HepG2 (cell line): Measurements from ENCODE around the gene INPP5E. TPM values are rescaled to one million over a fixed set of nuclear protein-coding genes. Genes with fewer than 3 reads are reported as not detected.

ENCODE experiments used
- ATAC-seq: fragments of 200-7000 bp; cut with Tn5 transposase; 3 replicates; pipeline ENCODE4 v1.9.1; 2020; ENCODE audit warnings: mild to moderate bottlenecking, moderate library complexity
- BruUV-seq: library from RNA; stranded (reverse); fragments of 400-500 nt; replicated peaks from 2 replicates; lab custom pipeline; 2021; lab: Mats Ljungman, UMichigan
- CTCF ChIA-PET: fragments of 300-600 bp; formaldehyde crosslinking; extraction: SDS; loops from one replicate; lab custom pipeline; 2021; ENCODE audit warnings: low total read pairs, inconsistent platforms, low intra/inter-chr PET ratio; lab: Yijun Ruan, JAX
- POLR2A ChIA-PET: fragments of 350-600 bp; sonication (Branson Sonifier 250); formaldehyde crosslinking; loops from one replicate; lab custom pipeline; 2020; ENCODE audit warnings: antibody characterized with exemption, inconsistent platforms; lab: Yijun Ruan, JAX
- DNase-seq: peaks from one replicate; pipeline ENCODE4 v3.0.0-alpha.2; 2015; ENCODE audit warnings: low spot score
- FAIRE-seq: peaks from 3 replicates; lab custom pipeline; 2011; peaks lifted over from hg19 to GRCh38; lab: Jason Lieb, UNC
- H2AFZ ChIP-seq: one replicate; pipeline ENCODE4 v1.6.1; 2011; ENCODE audit warnings: low read length, inconsistent platforms
- H3K27ac ChIP-seq: fragments of 300-600 bp; 3 replicates; pipeline ENCODE4 v1.8.0; 2011; ENCODE audit warnings: mixed run types, mild to moderate bottlenecking, mixed read lengths, low read length, inconsistent platforms; ENCODE audit not compliant: insufficient read depth; ENCODE audit errors: extremely low read length
- H3K27me3 ChIP-seq, 2 experiments: fragments of 200-600 bp in 1 of 2; 2 replicates in 1 of 2; 3 replicates in 1 of 2; pipeline versions ENCODE4 v1.6.0 to v1.8.0; 2011; ENCODE audit warnings: low read length in 2 of 2, mild to moderate bottlenecking in 2 of 2, moderate library complexity in 2 of 2, inconsistent platforms in 1 of 2; ENCODE audit not compliant: insufficient read depth in 2 of 2, control insufficient read depth in 1 of 2
- H3K36me3 ChIP-seq, 2 experiments: fragments of 200-600 bp in 1 of 2; replicated peaks in 1 of 2; 2 replicates in 1 of 2; 3 replicates in 1 of 2; pipeline versions ENCODE4 v1.5.1 to v1.8.0; 2011; ENCODE audit warnings: low read length in 2 of 2, inconsistent platforms in 1 of 2; ENCODE audit not compliant: insufficient read depth in 2 of 2, control insufficient read depth in 1 of 2
- H3K4me1 ChIP-seq: 2 replicates; pipeline ENCODE4 v1.5.1; 2012; ENCODE audit warnings: low read length, inconsistent platforms; ENCODE audit not compliant: insufficient read depth
- H3K4me2 ChIP-seq: 2 replicates; pipeline ENCODE4 v1.6.0; 2011; ENCODE audit warnings: low read depth, low read length, inconsistent platforms
- H3K4me3 ChIP-seq, 3 experiments: fragments of 200-600 bp in 1 of 3; sonication (generic), shearing (Covaris generic) in 1 of 3; replicated peaks in 1 of 3; 2 replicates each; pipeline ENCODE4 v1.5.1; 2011 to 2016; ENCODE audit warnings: low read length in 3 of 3, inconsistent platforms in 2 of 3, low read depth in 2 of 3, mild to moderate bottlenecking in 2 of 3, control low read depth in 1 of 3, mixed read lengths in 1 of 3; ENCODE audit not compliant: insufficient read depth in 1 of 3
- H3K79me2 ChIP-seq: one replicate; pipeline ENCODE4 v1.6.1; 2011; ENCODE audit warnings: low read length, inconsistent platforms; ENCODE audit not compliant: insufficient read depth
- H3K9ac ChIP-seq: 2 replicates; pipeline ENCODE4 v1.6.0; 2011; ENCODE audit warnings: mild to moderate bottlenecking, low read depth, low read length, inconsistent platforms; ENCODE audit not compliant: insufficient read depth
- H3K9me3 ChIP-seq: 2 replicates; pipeline ENCODE4 v1.5.1; 2012; ENCODE audit warnings: mild to moderate bottlenecking, low read length
- H4K20me1 ChIP-seq: 2 replicates; pipeline ENCODE4 v1.6.0; 2011; ENCODE audit warnings: inconsistent platforms, mild to moderate bottlenecking, low read length, moderate library complexity; ENCODE audit not compliant: insufficient read depth
- BATF2 ChIP-seq: sonication (generic); formaldehyde crosslinking; IDR thresholded peaks from 2 replicates; pipeline ENCODE4 v1.8.0; 2022; ENCODE audit warnings: mild to moderate bottlenecking, missing genetic modification reagents, moderate library complexity
- CC2D1A ChIP-seq: sonication (generic); formaldehyde crosslinking; IDR thresholded peaks from 2 replicates; pipeline ENCODE4 v1.8.1; 2023; ENCODE audit warnings: mild to moderate bottlenecking, missing genetic modification reagents
- ETS1 ChIP-seq: sonication (generic); formaldehyde crosslinking; IDR thresholded peaks from 2 replicates; pipeline ENCODE4 v1.4.0; 2020; ENCODE audit warnings: missing genetic modification reagents
- MBD4 ChIP-seq: IDR thresholded peaks from 2 replicates; pipeline ENCODE4 v1.6.1; 2012; ENCODE audit warnings: low read length, inconsistent platforms, borderline replicate concordance
- NFRKB ChIP-seq: fragments of 450-650 bp; IDR thresholded peaks from 2 replicates; pipeline ENCODE4 v1.6.1; 2017
- RXRB ChIP-seq: IDR thresholded peaks from 2 replicates; pipeline ENCODE4 v1.6.1; 2016; ENCODE audit warnings: borderline replicate concordance, missing genetic modification reagents, missing compliant biosample characterization
- SKI ChIP-seq: fragments of 450-650 bp; IDR thresholded peaks from one replicate; pipeline ENCODE4 v1.6.1; 2018; ENCODE audit warnings: mild to moderate bottlenecking; ENCODE audit not compliant: partially characterized antibody
- SOX13 ChIP-seq, 3 experiments: fragments of 450-650 bp in 1 of 3; sonication (generic) in 1 of 3; formaldehyde crosslinking in 1 of 3; IDR thresholded peaks in 2 of 3; conservative IDR thresholded peaks in 1 of 3; 2 replicates each; pipeline versions ENCODE4 v1.5.0 to v1.6.1; 2016 to 2020; ENCODE audit warnings: antibody characterized with exemption in 1 of 3, mild to moderate bottlenecking in 1 of 3, missing compliant biosample characterization in 1 of 3, missing genetic modification reagents in 1 of 3, moderate library complexity in 1 of 3
- SSRP1 ChIP-seq: IDR thresholded peaks from 2 replicates; pipeline ENCODE4 v1.6.1; 2016; ENCODE audit warnings: control low read depth
- TBP ChIP-seq: sonication (generic); formaldehyde crosslinking; IDR thresholded peaks from 2 replicates; pipeline ENCODE4 v1.5.0; 2020; ENCODE audit warnings: missing genetic modification reagents
- ZBTB7A ChIP-seq: sonication (generic); formaldehyde crosslinking; IDR thresholded peaks from 2 replicates; pipeline ENCODE4 v1.8.0; 2022; ENCODE audit warnings: mild to moderate bottlenecking, missing genetic modification reagents
- ZNF597 ChIP-seq: sonication (generic); formaldehyde crosslinking; IDR thresholded peaks from 2 replicates; pipeline ENCODE4 v1.5.0; 2020; ENCODE audit warnings: missing genetic modification reagents
- ZNF792 ChIP-seq: IDR thresholded peaks from 2 replicates; pipeline ENCODE4 v1.6.1; 2016
- WGBS: methylation state at CpG from one replicate; pipeline ENCODE4 v1.1.6; 2017; ENCODE audit warnings: low lambda C conversion rate; 5-methylcytosine and 5-hydroxymethylcytosine counted together
- in situ Hi-C: cut with HindIII; loops from 2 replicates; pipeline ENCODE4 v1.10.0; 2017; ENCODE audit warnings: low pct_unique_long_range_greater_than_20kb; ENCODE audit not compliant: extremely low pct_ligation_motif_present
- intact Hi-C: fragments of 100-400 bp; cut with micrococcal nuclease; formaldehyde crosslinking; loops from one replicate; pipeline ENCODE4 v1.10.0; 2022; ENCODE audit not compliant: unreplicated experiment
- polyA plus RNA-seq, 8 experiments: library from polyadenylated mRNA; depleted of rRNA in 3 of 8; stranded (reverse) in 7 of 8; unstranded in 1 of 8; fragments of >200 nt; fragmentation: Illumina TruSeq in 4 of 8; extraction: Trizol in 4 of 8; gene quantifications; 2 replicates each; pipeline versions ENCODE4 v1.2.1 to v1.2.3, GENCODE V29; 2011 to 2016; ENCODE audit warnings: low read depth in 4 of 8, missing spikeins in 1 of 8, mixed read lengths in 1 of 8; ENCODE audit not compliant: insufficient read depth in 1 of 8
- total RNA-seq, 5 experiments: library from RNA; depleted of rRNA; stranded (reverse); fragments of >200 nt; fragmentation: Illumina TruSeq; extraction: Trizol; gene quantifications; 2 replicates each; pipeline ENCODE4 v1.2.3, GENCODE V29; 2016; ENCODE audit warnings: low read depth in 1 of 5
- TF ChIP-seq, protein P1 (sequence below): sonication (generic); formaldehyde crosslinking; IDR thresholded peaks from 2 replicates; pipeline ENCODE4 v1.4.0; 2020; ENCODE audit warnings: missing genetic modification reagents, borderline replicate concordance

The INPP5E gene
- total and polyA plus RNA-seq, 2 of the 13 experiments (the other 11 are each of a cell fraction or from before 2014, with no cell fraction given) = 5.5 TPM

DNA sequence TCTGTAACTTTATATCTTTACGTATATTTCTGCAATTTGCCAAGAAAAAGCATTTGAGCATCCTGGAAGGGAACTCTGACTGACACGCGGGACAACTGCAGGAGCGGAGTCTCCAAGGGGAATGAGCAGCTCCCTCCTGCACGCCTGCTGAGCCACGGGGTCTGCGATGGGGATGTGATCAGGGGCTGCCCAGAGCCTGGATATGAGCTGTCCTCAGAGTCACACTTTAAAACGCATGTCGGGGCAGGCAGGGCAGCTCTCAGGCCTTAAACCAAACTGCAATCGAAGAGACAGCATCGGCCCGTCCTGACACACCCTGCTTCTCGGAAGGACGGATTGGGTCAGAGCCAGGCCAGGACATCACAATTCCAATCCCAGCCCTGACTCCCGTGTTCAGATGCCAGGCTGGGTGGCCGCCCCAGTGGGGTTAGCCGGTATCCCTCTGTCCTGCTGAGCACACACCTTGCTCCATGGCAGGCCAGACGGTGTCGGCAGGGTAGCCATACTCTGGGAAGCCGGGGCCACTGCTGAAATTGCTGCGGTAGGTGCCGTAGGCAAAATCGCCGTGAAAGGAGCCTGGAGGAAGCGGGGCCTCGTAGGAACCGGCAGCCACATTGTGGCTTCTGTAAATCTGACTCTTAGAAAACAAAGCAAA lies 26.0 kb upstream of the INPP5E start (continued):
- no peak for TF ChIP-seq SOX13 (IDR thresholded peaks at IDR 0.05)
- no peak for TF ChIP-seq SOX13 (CRISPR knock-in tag; conservative IDR thresholded peaks at IDR 0.05 in 1 of 2, IDR thresholded peaks at IDR 0.05 in 1 of 2)

- ATAC-seq = no peak
- H3K36me3 ChIP-seq = peaks cover 52 to 89% of the 10 kb centered on the region in 2 experiments
- in situ Hi-C loops = no loop called here
- no peak for TF ChIP-seq CC2D1A (CRISPR knock-in tag)
- no peak for TF ChIP-seq NFRKB
- TF ChIP-seq ETS1 = no peak
- no peak for TF ChIP-seq BATF2 (CRISPR knock-in tag)
- TF ChIP-seq SSRP1 (CRISPR knock-in tag) = no peak
- TF ChIP-seq SKI = no peak
- TF ChIP-seq RXRB (CRISPR knock-in tag) = no peak
- no peak for TF ChIP-seq ZNF792 (CRISPR knock-in tag)
- no peak for TF ChIP-seq ZBTB7A (CRISPR knock-in tag)
- no peak for TF ChIP-seq TBP (CRISPR knock-in tag)
- TF ChIP-seq, protein P1, sequence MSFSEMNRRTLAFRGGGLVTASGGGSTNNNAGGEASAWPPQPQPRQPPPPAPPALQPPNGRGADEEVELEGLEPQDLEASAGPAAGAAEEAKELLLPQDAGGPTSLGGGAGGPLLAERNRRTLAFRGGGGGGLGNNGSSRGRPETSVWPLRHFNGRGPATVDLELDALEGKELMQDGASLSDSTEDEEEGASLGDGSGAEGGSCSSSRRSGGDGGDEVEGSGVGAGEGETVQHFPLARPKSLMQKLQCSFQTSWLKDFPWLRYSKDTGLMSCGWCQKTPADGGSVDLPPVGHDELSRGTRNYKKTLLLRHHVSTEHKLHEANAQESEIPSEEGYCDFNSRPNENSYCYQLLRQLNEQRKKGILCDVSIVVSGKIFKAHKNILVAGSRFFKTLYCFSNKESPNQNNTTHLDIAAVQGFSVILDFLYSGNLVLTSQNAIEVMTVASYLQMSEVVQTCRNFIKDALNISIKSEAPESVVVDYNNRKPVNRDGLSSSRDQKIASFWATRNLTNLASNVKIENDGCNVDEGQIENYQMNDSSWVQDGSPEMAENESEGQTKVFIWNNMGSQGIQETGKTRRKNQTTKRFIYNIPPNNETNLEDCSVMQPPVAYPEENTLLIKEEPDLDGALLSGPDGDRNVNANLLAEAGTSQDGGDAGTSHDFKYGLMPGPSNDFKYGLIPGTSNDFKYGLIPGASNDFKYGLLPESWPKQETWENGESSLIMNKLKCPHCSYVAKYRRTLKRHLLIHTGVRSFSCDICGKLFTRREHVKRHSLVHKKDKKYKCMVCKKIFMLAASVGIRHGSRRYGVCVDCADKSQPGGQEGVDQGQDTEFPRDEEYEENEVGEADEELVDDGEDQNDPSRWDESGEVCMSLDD (CRISPR knock-in tag) = no peak
- TF ChIP-seq ZNF597 (CRISPR knock-in tag) = no peak
- TF ChIP-seq MBD4 = no peak
Observed at GRCh38 chr9:136464241-136464640, 24.6 kb upstream of the INPP5E start.

More at GRCh38 chr9:136464241-136464640, 24.6 kb upstream of the INPP5E start:
- ChIA-PET CTCF (no interaction called here), POLR2A (interaction anchor here (0.6 kb wide), 1 partner anchor 54 kb away, joined by 3 read pairs; the partner anchor contains the start of genes ENTR1 and PMPCA)
- Histone ChIP-seq H3K27me3 (no peaks in the 10 kb centered on the region), H3K4me1 (no peaks in the 10 kb centered on the region), H3K27ac (no peak overlapping the region), H3K79me2 (no peaks in the 10 kb centered on the region), H4K20me1 (no peaks in the 10 kb centered on the region), H3K9me3 (no peaks in the 10 kb centered on the region), H3K9ac (no peak overlapping the region), H3K4me3 (no peak overlapping the region), H2AFZ (no peak overlapping the region), H3K4me2 (no peak overlapping the region)
- FAIRE-seq (no peak), DNase-seq (no peak)
- intact Hi-C loops = no loop called here
- BruUV-seq = no TSS peak
- WGBS = 97% methylated on average over 6 of the region's 6 CpGs
